ENCODE results near the gene BMX.

BMX gene

DNA sequence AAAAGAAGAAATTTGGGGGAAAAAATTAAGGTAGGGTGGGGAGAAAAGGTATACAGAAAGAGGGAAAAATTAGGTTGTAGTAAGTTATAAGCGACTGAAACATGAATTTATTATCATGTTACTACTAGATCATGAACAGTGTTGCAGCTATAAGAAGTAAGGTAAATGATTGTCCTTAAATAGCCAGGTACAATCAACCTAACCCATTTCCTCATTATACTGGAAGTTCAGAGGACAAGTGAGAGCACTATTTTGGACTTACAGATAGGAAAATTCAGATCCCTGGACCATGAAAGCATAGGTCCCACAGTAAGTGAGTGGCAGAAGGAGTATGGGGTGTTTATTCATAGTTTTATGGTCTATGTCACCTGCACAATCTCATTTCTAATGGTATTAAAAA, 31.0 kb upstream of the BMX start:
- ChIA-PET CTCF (interaction anchor here (1.3 to 8.5 kb wide), 3 partner anchors 88 to 127 kb away, joined by 5 to 309 read pairs (median 12); no protein-coding TSS in a partner anchor), POLR2A (no interaction called here)
- H3K4me3 ChIP-seq (ENCODE audit: low read depth, low read length): no peak overlapping the region
- TF ChIP-seq, protein P1, sequence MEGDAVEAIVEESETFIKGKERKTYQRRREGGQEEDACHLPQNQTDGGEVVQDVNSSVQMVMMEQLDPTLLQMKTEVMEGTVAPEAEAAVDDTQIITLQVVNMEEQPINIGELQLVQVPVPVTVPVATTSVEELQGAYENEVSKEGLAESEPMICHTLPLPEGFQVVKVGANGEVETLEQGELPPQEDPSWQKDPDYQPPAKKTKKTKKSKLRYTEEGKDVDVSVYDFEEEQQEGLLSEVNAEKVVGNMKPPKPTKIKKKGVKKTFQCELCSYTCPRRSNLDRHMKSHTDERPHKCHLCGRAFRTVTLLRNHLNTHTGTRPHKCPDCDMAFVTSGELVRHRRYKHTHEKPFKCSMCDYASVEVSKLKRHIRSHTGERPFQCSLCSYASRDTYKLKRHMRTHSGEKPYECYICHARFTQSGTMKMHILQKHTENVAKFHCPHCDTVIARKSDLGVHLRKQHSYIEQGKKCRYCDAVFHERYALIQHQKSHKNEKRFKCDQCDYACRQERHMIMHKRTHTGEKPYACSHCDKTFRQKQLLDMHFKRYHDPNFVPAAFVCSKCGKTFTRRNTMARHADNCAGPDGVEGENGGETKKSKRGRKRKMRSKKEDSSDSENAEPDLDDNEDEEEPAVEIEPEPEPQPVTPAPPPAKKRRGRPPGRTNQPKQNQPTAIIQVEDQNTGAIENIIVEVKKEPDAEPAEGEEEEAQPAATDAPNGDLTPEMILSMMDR (IDR thresholded peaks at IDR 0.05; ENCODE audit: insufficient read depth, low read length, missing control alignments): no peak
- DNase-seq (ENCODE audit: low read depth, low spot score): no peak

GRCh38 chrX:15471028-15471427, 29.6 kb upstream of the BMX start:
- ChIA-PET POLR2A (no interaction called here), CTCF (interaction anchor here (0.7 to 8.5 kb wide), 9 partner anchors 10 to 1224 kb away, joined by 3 to 309 read pairs (median 3); partner anchors contain the start of gene PIR)
- TF ChIP-seq, protein P1 (IDR thresholded peaks at IDR 0.05; ENCODE audit: insufficient read depth, low read length, missing control alignments): peak; percentile 67
- no peak for DNase-seq (ENCODE audit: low read depth, low spot score)
- no peak overlapping the region for H3K4me3 ChIP-seq (ENCODE audit: low read depth, low read length)

DNA sequence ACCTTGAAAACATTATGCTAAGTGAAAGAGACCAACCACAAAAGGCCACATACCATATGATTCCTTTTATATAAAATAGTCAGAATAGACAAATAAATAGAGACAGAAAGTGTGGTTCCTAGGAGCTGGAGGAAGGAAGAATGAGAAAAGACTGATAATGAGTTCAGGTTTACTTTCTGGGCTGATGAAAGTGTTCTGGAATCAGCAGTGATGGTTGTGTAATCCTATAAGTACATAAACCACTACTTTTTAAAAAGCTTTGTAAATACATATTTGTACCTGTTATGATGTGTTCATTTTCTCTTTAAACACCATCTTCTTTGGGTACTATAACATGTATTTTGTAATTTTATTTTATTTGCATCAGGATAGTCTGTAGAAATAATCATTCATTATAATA, 28.1 kb upstream of the BMX start:
- TF ChIP-seq, protein P1 (IDR thresholded peaks at IDR 0.05; ENCODE audit: insufficient read depth, low read length, missing control alignments): no peak
- CTCF ChIA-PET: interaction anchor here (2.3 kb wide), 1 partner anchor 92 kb away, joined by 8 read pairs; no protein-coding TSS in a partner anchor

GRCh38 chrX:15474028-15474427, 26.6 kb upstream of the BMX start:
- ChIA-PET CTCF (interaction anchor here (2.9 kb wide), 1 partner anchor 125 kb away, joined by 12 read pairs; no protein-coding TSS in a partner anchor), POLR2A (no interaction called here)
- DNase-seq (ENCODE audit: low read depth, low spot score): no peak
- H3K4me3 ChIP-seq (ENCODE audit: low read depth, low read length): no peak overlapping the region
- TF ChIP-seq, protein P1 (IDR thresholded peaks at IDR 0.05; ENCODE audit: insufficient read depth, low read length, missing control alignments): no peak

More for the DNA sequence above, 28.1 kb upstream of the BMX start:
- no peak for DNase-seq (ENCODE audit: low read depth, low spot score)
- POLR2A ChIA-PET: no interaction called here
- H3K4me3 ChIP-seq (ENCODE audit: low read depth, low read length): no peak overlapping the region

- TF ChIP-seq, protein P1 (IDR thresholded peaks at IDR 0.05; ENCODE audit: insufficient read depth, low read length, missing control alignments): no peak
- POLR2A ChIA-PET: no interaction called here
- no peak for DNase-seq (ENCODE audit: low read depth, low spot score)
- CTCF ChIA-PET: interaction anchor here (2.9 kb wide), 1 partner anchor 126 kb away, joined by 12 read pairs; no protein-coding TSS in a partner anchor
- H3K4me3 ChIP-seq (ENCODE audit: low read depth, low read length): no peak overlapping the region
These were observed 25.6 kb upstream of the BMX start for GRCh38 chrX:15475021-15475420.

DNA sequence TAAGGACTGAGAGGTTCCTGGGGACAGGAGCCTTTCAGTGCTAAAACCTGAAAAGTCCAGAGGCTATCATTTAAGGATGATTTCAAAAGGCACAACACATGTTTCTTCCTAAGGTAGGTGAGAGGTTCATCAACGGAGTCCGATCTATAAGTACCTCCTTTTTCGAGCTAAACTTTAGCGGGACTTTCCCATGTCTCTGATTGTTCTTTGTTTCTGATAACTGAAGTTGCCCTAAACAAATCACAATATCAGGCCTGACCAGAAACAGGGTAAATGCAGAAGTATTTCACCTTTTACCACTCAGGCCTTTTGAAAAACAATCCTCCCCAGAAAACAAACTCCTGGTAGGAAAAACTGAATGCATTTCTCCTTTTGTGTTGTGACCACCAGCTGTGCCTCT, 25.1 kb upstream of the BMX start:
- TF ChIP-seq, protein P1 (IDR thresholded peaks at IDR 0.05; ENCODE audit: insufficient read depth, low read length, missing control alignments): no peak
- CTCF ChIA-PET: interaction anchor here (2.9 kb wide), 1 partner anchor 127 kb away, joined by 12 read pairs; no protein-coding TSS in a partner anchor
- POLR2A ChIA-PET: no interaction called here
- H3K4me3 ChIP-seq (ENCODE audit: low read depth, low read length): no peak overlapping the region
- no peak for DNase-seq (ENCODE audit: low read depth, low spot score)

All from AG04449 (cell line).